ENCODE measurements around the gene USP19.

USP19 gene

DNA sequence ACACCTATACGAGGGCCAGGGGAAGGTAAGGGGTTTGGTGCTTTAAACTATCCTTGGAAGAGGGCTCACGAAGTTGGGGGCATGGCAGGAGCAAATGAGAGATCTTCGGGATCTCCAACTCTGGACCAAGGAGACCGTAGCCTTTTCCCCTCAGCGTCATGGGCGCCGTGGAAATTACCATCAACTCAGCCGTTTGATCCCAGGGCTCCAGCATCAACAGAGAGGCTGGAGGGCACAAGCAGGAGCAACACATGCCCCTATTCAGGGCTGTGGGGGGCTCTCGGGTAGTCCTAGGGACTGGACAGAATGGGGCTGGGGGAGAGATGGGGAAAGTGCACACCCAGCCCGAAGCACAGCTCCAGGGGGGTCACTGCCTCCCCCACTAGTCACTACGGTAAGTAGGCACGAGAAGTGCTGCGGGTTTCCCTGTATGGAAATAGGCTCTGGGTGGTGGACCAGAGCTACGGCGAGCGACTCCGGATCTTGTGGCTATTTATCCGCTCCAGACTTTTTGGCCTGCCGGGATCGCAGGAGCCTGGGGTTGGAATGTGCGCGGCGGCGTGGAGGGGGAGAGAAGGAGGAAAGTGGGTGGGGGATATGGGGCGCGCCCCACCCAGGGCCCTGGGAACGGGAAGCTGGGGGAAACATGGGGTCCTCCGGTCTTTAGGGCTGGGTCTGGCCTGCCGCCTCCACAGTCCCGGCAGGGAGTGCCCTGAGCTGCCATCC, 12.8 kb upstream of the USP19 start:
- peak in 50 of 51 donors; percentile 18 to 82 (median 61) for DNase-seq

DNA sequence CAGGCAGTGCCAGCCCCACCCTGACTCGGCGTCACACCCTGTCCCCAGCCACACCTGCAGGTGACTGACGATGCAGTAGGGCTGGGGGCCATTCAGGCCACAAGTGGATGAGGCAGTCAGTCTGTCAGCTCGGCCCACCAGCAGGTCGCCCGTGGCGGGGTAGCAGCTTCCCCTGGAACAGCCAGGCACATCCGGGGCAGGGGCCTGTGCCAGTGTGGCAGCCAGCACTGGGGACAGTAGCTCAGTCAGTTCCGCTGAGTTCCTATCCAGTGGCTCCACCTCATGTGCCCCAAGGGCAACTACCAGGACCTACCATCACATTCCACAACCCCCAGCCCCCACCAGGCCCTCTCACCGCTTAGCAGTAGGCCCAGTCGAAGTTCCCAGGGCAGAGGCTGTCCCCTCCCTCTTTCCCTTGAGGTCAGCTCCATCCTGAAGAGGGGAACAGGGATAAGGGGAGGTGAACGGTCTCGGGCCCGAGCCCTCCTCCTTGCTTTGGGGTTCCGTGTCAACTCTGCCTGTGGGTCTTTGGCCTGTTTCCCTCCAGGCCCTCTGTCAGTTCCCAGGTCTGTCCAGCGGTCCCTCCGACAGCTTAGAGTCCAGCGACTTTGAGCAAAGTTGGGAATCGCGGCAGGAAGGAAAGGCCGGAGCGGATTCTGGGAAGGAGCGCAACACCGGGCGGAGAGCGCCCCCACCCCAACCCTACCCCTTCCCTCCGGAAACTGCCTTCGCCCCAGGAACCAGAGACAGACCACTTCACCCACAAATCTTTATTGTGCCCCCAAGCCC, 12.0 kb upstream of the USP19 start, which contains the start of gene LAMB2:
Gene LAMB2, minus strand, starts transcription at position 614 of the 789 bp plus-strand sequence. Its CDS starts 183 bp downstream, at position 431.
- DNase-seq = peak in 48 of 51 donors; percentile 5 to 74 (median 50)

DNA sequence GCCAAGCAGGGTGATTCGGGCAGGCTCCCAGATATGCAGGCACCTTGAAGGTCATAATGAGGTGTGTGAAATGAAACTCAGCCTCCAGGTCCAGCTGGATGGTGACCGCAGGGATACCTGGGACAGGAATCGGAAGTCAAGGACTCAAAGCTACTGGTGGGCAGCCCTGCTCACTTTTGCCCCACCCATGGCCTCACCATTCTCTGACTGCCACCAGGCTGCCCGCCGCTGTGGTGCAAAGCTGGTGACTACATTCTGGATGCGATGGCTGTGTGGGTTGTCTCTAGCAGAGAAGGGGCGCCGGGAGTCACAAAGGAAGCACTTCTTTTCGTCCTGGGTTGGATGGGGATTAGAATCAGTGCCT, 11.4 kb upstream of the USP19 start:
- no peak for DNase-seq

DNA sequence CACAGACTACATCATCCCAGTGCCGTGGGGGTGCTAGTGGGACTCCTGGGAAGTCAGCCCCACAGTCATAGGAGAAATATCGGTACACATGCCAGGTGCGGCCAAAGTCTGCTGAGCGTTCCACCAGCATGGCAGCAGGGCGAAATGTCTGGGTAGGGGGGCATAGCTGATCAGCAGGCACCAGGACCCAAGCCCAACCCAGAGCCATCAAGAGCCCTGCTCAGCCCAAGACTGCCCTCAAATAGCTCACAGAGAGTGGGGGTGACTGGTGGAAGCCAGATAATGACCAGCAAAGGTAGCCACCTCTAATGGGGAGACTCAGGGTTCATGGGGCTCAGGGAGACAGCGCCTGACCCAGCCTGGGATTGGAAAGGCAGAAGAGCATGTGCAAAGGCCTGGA, 11.0 kb upstream of the USP19 start:
- no peak for DNase-seq

DNA sequence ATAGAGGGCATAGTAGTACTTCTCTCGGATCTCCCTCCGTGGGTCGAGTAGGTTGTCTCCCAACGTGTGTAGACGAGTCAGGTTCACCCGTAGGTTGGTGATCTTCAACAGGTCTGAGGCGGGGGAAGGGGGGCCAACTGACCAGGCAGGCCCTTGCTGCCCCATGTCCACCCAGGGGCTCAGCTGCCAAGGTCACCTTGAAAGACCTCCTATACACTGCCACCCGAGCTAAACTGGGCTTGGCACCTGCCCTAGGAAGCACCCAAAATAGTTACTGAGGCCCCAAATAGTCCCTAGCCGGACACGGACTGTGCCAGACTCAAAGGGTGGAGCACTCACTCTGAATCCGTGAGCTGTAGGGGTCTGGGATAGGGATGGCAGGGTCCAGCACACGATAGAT, 10.4 kb upstream of the USP19 start:
- DNase-seq = no peak

DNA sequence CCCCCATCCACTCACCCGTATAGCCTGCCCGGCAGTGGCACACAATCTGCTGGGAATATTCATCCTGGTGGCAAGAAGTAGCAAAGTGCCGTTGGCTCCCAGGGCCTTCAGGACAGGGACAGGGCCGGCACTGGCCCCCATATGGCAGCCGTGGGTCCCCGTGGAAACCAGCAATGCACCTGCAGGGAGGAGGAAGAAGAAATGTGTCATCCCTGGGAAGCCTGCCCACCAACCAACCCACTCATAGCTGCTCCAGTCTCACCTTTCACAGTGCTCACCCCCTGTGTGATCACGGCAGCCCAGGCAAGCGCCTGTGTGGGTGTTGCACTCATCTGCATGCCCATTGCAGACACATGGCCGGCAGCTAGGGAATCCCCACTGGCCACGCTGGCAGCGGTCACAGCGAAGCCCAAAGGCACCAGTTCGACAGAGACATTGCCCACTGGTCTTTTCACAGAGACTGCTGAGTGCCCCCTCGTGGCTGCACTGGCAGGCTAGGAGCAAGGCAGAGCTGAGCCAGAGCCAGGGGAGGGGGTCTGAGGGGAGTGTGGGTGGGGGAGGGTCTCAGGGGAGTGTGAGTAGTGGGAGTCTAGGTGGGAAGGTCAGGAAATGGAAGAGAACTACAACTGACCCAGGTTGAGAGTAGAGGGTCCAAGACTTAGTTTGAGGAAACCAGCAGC, 4.5 kb upstream of the USP19 start:
- peak in 2 of 51 donors; percentile 20 to 48 for DNase-seq

DNA sequence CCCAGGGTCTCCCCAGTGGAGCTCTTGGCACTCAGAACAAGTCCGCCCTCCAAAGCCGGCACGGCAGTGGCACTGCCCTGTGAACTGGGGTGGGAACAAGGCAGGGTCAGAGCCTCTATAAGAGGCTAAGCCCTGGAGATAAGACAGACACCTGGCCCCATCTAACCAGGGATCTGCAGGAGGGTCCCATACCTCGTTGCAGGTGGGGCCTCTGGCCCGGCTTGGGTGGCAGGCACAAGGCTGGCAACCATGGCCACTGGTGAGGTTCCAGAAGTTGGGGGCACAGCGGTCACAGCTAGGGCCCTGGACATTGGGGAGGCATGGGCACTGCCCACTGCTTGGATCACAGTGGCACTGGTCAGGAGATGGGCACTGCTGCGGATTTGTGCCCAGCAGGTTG, 3.6 kb upstream of the USP19 start:
- no peak for DNase-seq

DNA sequence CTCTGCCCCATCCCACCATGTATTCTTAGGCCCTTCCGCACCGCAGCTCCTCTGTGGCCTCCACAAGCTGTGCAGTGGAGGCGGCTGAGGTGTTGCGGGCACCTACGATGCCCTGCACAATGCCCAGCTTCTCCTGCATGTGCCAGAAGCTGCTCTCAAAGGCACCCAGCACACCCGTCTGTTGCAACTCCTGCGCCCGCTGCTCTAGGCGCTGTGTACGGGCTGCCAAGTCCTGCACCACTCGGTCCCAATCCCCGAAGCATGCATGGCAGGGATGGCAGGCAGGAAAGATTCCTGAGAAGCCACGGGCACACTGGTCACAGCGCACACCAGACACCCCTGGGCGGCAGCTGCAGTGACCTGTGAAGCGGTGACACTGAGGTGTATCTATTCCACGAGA, 3.1 kb upstream of the USP19 start:
- DNase-seq = no peak

DNA sequence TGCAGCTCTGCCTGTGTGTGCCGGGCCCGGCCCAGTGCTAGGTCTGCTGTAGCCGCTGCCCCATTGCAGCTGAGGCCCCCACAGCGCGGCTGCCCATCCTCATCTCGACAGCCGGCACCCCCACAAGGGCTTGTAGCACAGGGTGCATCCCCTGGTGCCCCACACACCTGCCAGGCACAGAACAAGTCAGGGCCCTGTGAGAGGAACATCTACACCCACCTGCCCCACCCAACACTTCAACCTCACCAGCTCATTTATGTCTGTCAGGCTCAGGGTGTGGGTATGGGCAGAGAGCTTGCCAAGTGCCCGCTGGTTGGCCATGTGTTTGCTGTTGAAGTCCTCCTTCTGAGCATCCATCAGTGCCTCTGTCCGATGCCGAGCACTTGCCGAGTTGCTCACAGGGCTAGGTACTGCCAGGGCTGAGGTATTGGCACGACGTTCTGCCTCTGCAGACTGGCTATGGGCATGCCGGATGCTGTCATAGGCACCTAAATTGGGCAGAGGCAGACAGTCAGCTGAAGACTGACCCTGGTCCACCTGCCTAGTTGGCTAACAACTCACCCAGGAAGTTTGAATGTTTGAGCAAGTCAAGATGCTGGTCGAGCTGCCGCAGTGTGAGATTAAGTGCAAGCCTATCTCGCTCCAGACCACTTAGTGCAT, 2.4 kb upstream of the USP19 start:
- DNase-seq = no peak

DNA sequence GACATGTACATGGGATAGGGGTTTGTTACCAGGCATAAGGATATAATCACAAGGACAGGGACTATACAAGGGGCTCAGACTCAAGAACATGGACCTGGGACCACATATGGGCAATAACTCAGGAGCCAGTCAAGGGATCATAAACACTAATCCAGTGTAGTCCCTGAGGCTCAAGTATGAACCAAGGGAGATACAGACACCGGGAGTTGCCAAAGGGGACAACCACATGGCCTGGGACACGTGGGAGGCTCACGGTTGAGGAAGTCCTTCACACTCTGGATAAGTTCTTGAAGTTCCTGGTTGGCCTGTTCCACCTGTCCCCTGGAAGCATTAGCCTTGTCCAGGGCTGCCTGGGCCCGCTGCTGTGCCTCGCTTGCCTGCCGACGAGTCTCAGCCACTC, 1.8 kb upstream of the USP19 start:
- no peak for DNase-seq

DNA sequence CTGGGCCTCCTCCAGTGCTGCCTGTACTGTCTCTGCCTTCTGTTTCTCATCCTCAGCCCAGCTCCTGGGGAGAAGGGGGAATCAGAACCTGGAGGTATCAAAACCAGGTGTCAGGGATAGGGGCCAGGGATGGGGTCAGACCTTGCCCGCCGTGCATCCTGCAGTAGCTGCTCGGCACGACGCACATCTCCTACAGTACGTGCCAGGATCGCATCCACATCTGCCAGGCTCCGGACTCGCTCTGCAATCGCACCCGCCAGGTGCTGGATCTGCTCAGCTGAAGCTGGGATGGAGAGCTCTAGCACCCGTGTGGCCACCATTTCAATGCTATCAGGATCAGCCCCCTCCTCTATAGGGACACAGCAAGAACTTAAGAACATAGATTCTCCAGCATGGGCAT, 1.4 kb upstream of the USP19 start:
- DNase-seq = no peak

DNA sequence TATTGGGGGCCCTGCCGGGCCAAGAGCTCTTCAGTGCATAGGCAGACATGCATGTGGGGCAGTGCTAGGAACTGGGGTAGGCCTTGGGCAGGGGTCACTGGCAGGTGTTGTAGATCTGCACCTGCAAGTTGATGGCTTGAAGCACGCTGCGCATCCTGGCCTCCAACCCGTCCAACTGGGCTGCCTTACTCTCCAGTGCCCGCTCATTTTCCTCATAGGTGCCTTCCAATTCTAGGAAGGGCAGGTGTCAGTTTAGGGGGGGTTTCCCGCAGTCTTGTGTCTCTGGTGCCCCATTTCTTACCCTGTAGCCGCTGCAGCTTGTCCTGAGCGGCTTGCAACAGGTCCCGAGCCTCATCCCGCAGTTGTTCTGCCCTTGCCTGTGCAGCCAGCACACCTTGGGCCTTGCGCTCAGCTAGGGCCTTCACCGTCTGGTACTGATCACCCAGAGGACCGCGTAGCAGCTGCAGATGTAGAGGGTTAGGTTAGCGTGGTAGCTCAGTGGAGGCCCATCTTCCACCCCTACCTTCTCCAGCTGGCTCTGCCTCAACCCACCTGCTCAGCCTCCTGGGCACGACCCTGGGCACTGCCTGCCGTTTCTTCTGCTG, 611 bp upstream of the USP19 start:
- DNase-seq = peak in 1 of 51 donors; percentile 50

DNA sequence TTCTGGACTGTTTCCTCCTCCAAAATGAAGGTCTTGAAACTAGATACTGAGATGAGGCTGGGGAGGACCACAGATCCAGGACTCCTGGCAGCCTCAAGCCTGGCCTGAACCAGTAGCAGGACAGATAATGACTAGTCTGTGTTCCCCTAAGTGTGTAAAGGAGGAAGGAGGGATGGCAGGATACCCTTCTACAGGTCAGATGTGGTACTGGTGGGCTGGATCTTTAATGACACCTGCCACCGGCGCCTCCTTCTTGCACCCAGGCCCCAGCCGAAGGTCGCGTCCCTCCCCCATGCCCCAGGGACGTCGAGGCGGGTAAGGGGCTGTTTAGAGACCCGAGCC, 556 bp downstream of the USP19 start:
- DNase-seq = no peak

DNA sequence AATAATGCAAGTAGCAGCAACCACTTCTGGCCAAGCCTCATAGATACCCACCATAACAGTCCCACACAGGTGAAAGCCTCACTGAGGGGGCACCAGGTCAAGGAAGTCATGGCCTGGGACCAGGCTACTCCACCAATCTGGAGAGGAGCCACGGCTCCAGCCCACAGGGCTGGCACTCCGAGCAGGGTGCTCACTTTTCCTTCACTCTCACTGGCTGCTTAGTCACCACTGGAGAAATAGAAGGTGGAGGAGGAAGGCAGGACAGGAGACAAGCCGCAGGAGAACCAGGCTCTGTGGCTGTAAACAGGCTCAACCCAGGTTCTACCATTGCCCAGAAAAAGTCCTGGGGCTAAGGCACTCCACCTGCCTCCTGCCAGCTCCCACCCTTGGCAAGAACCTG, 1.2 kb downstream of the USP19 start:
- DNase-seq = peak in 1 of 51 donors; percentile 16

DNA sequence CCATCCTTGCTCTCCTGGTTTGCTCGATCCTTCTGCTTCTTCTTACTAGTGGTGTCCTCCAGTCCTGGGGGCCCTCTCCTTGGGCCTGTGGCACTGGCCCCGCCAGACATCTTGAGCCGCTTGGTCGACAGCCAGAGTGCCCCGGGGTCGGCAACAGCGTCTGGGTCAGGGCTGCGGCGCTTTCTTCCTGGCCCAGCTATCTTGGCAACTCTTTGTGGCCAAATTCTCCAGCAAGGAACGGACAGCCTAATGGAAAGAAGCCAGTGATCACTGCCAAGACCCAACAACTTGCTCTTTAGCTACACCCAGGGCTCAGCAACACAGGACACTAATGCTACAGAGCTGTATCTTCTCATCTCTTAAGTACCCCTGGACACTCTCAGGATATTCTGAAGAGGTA, 1.6 kb downstream of the USP19 start:
- DNase-seq = peak in 2 of 51 donors; percentile 4 to 15

DNA sequence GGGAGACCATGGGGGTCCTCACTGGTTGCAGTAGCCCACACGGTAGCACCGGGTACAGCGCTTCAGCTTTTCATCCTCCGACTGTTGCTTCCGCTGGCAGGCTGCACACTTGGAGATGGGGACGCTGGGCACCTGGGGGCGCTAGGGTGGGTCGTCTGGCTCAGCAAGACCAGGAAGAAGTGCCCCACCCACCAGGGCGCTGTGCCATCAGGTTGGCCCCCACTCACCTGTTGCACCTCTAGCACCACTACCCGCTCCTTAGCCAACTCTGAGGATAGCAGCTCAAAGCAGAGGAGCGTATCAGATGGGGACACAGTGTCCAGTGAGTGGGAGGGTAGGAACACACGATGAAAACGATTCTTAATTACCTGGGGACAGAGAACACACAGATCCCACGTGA, 8.4 kb downstream of the USP19 start:
- no peak for DNase-seq

DNA sequence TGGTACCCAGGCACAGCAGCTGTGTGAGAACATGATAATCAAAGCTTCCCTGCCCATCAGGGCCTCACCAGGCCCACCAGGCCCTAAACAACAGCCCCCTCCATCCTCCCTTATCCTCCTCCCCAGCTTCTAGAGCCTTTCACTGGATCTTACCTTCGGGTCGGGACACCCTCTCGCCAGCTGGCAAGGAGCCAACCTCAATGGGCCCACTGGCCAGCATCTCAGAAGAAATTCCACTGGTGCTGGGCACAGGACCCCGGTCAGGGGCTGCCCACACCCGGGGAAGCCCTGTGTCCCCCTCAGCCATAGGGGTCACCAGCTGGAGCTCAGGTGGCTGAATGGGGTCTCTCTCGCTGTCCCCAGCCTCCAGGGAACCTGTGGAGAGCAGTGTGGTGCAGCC, 9.3 kb downstream of the USP19 start:
- DNase-seq = no peak

DNA sequence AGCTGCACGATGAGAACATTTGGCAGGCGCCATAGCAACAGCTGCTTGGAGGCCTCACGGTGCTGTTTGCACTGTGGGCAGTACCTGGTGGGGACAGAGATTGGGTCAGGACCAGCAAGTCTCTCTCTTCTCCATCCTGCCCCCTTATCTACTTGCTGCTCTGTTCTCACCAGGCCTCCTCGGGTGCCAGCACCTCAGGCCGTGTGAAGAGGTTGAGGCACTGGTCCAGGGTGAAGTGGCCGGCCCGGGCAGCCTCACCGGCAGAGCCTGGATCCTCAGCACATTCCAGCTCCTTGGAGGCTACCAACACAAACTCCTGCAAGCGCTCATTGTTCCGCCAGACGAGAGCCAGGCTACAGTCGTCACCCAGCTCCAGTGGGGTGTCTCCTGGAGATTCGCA, 9.8 kb downstream of the USP19 start:
- DNase-seq = no peak

DNA sequence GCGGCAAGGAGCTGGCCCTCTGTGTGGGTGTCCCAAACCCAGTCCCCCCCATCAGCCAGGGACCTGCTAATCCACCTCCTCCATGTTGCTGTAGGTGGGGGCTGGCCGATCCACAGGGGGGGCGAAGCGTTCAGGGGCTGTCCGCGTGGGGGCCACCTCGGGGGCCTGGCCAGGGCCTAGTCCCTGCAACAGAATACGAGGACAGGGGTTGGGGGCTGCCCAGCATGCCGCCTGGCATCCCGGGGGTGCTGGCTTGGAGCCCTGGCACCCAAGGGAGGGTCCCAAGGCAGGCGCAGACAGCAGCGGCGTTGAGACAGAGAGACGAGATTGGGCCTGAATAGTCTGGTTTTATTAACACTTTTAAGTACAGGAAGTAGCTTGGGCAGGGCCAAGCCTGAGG, 12.3 kb downstream of the USP19 start:
- DNase-seq = no peak

DNA sequence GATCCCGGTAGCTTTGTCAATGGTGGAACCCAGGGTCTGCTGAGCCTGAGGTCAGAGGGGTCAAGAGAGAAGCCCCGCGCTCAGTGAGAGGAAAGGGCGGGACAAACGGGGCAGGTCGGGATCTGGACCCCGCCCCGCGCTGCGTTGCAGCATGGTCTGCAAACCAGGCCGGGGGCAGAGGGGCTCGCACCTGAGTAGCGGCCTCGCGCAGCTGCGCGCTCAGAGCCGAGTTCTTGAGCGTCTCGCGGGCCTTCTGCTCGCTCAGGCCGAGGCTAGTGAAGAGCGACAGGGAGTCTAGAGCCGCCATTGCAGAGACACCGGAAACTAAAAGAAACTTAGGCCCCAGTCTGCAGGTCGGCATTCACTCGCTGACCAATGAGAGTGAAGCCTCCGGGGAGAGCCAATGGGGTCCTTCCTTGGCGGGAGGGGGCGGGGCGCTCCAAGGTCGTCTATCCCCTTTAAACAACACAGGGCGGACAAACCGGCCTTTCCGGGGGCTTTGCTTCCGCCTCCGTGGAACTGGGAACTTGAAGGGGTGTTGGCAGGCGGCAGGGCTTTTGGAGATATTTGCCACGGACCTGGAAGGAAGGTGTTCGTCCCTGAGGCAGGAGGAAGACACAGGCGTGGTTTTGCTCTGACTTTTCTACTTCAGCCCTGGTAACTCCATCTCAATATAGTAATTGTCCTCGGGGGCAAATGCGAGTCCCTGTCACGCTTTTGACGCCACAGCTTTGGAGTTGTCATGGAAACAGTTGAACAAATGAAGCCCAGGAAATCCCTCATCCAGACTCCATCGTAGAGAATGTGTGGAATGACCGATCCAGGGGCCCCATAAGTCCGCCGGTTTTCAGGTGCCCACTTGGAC, 16.0 kb downstream of the USP19 start, which contains the start of gene QARS1:
Gene QARS1, minus strand, starts transcription at position 331 of the 865 bp plus-strand sequence. Its CDS starts 24 bp downstream, at position 307.
- DNase-seq = peak; percentile 52 to 95 (median 88)
